Stimulated activated CD8-positive, alpha-beta memory T cell treated with anti-CD3 and anti-CD28 coated beads, Interleukin-15, amount 100 ng/mL, for 1 hour (primary cell): ENCODE data around the gene LGALSL.
"Not testable (repeated sequence)": the region's sequence is repeated elsewhere in the genome, so short reads cannot be mapped to it uniquely, and the experiment has no call there.

Experiments used
- DNase-seq: peaks from one replicate; pipeline ENCODE4 v3.0.0-alpha.2; 2020; ENCODE audit warnings: low read depth

The LGALSL gene

GRCh38 chr2:64442801-64443429 lies 11.0 kb upstream of the LGALSL start:
- DNase-seq: no peak

GRCh38 chr2:64445970-64446369 lies 8.0 kb upstream of the LGALSL start:
- DNase-seq: not testable (repeated sequence)

GRCh38 chr2:64447317-64448040 lies 6.5 kb upstream of the LGALSL start:
- DNase-seq: no peak

DNA sequence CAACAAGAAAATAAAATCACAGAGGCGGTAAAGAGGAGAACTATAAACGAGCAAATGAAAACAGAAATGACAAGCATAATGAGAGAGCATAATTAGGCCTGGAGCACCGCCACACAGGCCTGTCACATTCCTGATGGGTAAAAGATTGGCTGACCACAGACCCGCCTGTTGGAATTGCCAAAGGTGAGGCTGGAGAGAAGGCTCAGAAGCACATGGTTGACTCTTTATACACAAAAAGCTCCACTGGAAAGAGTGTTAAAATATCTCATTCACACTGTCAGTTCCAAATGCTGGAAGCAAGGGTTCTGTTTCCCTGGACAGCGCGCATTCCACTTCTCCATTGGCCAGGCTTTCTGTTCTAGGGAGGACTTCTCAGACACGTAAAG lies 5.9 kb upstream of the LGALSL start:
- DNase-seq: no peak

- DNase-seq: no peak
Measured at GRCh38 chr2:64451051-64451450, 2.9 kb upstream of the LGALSL start.

DNA sequence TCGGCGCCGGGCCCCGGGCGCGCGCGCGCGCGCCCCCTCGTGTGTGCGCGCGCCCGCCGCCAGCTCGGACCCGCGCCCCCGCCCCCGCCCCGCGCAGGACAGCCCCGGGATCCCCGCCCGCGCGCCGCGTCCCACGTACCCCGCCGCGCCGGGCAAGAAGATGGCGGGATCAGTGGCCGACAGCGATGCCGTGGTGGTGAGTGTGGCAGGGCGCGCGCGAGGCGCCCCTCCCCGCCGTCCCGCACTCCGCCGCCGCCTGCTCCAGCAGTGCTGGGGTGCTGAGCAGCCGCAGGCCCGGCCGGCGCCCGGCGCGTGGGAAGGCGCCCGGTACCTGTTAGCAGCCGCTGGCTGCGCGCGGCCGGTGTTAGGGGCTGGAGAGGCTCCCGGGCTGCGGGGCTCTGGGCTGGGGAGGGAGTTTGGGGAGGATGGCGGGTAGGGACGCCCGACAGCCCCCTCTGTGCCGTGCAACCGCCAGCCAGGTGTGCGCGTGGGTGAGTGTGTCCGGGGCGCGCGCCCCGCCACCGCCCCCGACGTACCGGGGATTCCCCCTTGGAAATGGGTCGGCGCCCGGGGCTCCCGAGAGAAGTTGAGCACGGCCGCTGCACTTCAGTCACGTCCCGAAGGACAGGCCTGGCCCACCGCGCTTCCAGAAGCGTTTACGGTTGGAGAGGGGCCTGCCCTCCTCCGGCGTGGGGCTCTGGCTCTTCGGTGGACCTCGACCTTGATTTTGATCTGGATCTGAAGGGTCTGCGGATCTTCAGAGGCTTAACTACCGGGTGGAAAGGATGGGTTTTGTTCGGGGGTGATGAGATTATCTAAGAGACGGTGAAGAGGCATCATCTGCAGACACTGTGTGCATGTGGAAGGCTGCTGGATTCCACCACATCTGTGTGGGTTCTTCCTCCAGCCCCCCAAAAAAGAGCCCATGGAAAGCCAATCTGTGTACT lies 697 bp downstream of the LGALSL start:
- no peak for DNase-seq

- DNase-seq: no peak
Measured at GRCh38 chr2:64455545-64455944, 1.6 kb downstream of the LGALSL start.

DNA sequence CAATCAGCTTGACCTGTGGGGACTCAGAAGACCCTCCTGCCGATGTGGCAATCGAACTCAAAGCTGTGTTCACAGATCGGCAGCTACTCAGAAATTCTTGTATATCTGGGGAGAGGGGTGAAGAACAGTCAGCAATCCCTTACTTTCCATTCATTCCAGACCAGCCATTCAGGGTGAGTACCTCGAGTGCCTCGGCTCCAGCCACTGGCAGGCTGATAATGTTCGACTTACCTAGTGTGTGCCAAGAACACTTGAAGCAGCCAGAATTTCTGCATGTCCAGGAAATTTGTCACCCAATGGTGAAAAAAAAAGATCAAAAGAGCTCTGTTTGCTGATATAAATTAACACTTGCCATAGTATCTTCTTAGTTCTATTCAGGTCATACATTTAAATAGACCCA lies 2.3 kb downstream of the LGALSL start:
- DNase-seq: no peak

GRCh38 chr2:64457524-64457923 lies 3.6 kb downstream of the LGALSL start:
- DNase-seq: no peak

DNA sequence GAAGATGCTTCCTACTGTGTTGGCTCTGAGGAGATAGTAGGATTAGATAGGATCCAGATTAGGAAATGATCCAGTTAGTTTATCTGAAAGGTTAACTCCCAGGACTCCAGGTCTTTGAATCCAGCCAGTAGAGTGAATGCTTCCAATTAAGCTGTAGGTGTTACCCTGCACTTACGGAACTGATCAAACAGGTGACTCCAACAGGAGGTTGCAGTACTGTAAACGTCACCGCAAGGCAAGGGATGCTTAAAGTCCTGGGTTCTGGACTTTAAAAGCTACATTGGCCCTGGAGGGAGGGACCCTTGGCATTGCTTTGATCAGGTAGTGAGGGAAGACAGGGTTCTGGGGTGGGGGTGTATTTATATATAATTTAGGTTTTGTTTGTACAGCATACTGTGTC lies 5.6 kb downstream of the LGALSL start:
- DNase-seq: no peak

DNA sequence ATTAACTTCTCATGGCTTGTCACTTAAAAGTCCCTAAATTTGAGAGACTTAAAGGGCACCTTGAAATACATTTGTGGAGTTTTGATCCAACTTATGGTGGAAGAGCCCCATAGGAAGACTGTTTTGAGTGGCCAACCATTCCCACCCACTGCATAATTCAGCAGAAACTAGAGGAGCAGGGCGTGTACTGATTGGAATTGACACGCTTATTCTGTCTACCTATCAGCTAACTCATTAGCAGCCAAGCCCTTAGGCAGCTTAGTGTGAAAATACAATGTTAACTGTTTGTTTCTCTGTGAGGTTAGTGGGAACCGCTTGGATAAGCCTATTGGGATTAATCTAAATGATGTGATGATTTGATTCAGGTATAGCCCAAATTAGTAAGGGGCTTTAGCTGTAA lies 6.4 kb downstream of the LGALSL start:
- no peak for DNase-seq

DNA sequence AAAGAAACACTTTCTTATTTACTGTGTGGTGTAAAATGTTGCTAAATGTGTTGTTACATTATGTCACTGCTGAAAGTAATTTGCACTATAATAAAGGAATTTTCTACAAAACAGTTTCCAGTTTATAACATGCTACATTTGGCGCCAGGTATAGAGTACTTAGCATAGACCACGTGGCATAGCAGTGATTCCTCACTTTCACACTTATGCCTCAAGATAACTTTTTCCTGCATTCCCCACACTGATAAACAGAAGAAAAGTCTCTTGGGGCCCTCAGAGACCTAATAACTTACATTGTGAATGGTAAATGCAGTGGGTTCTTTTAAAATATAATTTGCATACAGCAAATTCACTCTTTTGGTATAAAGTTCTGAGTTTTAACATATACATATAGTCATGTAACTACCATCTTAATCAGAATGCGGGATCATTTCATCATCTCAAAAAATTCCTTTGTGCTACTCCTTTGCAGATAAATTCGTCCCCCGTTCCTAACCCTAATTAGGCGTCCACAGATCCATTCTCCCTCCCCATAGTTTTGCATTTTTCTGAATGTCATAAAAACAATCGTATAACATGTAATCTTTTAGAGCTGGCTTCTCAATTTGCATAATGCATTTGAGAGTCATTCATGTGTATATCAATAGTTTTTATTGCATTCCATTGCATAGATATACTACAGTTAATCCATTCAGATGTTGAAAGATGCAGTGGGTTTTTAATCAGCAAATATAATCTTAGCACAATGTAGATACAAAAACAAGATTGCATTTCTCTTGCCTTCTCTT lies 7.5 kb downstream of the LGALSL start:
- no peak for DNase-seq

- no peak for DNase-seq
Measured at GRCh38 chr2:64462171-64462570, 8.2 kb downstream of the LGALSL start.

DNA sequence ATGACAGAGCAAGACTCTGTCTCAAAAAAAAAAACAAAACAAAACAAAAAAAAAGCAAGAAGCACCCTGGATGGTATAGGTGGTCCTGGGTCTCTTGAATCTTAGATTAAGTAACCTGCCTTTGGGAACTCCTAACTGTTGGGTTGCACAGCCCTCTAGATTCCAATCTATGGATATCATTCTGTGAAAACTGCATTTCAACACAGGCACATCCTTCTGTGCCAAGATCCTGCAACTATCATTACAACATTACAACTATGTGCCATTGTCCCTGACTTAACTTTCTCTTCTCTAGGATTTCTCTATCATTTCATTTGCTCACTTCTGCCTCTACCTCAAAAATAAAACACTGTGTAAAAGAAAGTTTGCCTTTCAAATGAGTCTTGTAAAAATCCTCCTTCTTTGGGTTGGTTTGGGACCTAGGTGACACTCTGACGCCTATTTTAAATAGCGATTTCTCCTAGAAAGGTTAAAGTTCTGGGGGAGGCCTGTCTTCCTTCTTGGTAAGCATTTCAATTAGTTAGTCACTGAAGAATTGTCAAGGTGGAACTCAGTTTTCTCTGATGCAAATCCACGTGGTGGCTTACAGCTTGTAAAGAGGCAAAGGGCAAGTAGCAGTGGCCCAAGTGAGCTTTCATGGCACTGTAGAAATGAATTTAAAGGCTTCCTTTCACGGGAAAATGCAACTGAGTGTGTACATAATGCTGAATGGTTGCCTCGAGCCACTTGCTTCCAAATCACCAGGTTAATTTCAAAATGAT lies 9.2 kb downstream of the LGALSL start:
- DNase-seq: no peak

GRCh38 chr2:64463781-64464180 lies 9.8 kb downstream of the LGALSL start:
- no peak for DNase-seq

DNA sequence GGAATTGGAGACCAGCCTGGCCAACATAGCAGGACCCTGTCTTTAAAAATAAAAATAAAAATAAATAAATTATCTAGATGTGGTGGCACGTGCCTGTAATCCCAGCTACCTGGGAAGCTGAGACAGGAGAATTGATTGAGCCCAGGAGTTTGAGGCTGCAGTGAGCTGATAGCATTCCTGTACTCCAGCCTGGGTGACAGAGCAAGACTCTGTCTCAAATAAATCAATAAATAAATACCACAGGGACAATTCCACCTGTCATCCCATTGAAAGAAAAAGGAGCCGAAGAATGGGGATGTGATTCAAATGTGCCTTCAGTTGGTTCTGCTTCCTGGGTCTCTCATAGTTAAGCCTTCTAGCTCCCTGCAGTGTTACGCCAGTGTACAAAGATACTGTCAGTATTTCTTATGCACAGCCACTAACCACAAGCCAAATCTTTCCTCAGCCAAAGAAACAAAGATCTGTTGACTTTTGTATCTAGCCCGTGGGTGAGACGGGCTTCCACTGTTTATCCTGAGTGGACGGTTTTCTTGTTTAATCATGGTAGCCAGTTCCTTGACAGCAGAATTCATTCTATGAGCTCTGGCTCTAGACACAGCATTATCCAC lies 12.6 kb downstream of the LGALSL start:
- DNase-seq: no peak

DNA sequence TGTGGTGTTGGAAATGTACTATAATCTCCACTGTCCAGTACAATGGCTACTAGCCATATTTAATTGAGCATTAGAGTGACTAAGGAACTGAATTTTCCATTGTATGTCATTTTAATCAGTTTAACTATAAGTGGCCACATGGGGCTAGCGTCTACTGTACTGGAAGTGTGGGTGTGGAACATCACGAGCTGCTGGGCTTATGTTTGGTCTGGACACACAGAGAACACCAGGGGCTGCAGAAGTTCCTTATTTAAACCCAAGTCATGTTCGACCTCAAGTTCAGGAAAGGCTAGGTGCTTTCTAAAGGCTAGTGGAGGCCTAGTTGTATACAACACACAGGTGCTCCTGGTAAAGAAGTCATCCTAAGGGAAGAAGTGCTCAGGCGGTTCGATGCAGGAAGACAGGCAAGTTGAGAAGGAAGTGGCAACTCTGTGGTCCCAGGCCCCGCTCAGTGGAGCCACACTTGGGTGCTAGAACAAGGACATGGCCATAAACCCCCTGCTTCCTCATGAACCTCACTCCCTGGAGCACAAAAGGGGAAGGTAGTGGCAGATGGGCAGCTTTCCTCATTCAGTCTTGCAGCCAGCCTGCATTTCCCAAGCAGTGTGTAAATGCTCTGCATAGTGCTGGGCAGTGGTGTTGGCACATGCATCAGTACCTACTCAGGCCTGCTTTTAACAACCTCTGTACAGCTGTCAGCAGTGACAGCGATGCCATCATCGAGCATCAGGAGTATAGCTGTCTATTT lies 13.3 kb downstream of the LGALSL start:
- no peak for DNase-seq

DNA sequence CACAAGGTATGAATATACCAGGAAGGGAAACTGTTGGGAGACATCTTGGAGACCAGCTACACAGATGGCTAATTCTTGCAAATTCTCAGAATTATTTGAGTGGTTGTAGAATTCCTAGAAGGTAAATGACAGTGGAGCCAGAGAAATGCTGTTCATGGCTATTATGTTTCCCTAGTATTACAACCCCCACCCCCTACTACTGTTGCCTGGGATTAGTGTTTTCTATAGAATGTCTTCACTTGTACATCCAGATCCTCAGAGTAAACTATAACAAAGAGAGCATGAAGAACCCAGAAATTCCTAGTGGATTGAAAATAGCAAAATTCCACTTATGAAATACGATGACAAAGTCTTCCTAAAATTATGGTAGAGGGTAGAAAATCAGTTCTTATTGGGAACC lies 15.3 kb downstream of the LGALSL start:
- no peak for DNase-seq

DNA sequence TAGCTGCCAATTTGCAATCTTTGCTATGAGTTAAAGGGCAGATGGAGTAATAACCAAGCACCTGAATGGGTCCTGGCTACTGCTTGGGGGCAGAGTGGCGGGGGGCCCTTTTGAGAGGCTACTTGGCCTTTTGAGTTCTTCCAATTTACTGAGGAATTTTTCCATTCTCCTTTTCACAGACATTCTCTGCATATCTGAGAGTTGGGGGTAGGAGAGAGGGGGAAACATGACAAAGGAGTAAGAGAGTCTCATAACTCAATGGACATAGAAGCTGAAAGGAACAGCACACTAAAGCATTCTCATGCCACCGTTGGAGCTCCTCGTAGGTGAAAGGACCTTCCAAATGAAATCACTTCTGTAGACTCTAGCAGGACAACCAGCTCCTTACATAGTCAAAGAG lies 16.1 kb downstream of the LGALSL start:
- no peak for DNase-seq

- no peak for DNase-seq
Measured at GRCh38 chr2:64470766-64471295, 16.9 kb downstream of the LGALSL start.
